Peyer's patch (tissue), 4 donors: ENCODE results near the gene LIPG.

ENCODE experiments used
- POLR2A ChIP-seq, 2 donors: fragments of 450-650 bp; IDR thresholded peaks; one replicate each; pipeline ENCODE4 v1.5.1; 2017; ENCODE audit warnings: antibody characterized with exemption in 2 of 2, mild to moderate bottlenecking in 2 of 2, moderate library complexity in 2 of 2
- TF ChIP-seq, protein P1 (sequence below), 6 experiments: fragments of 450-650 bp in 4 of 6; fragments of 200-600 bp in 2 of 6; sonication (generic) in 1 of 6; IDR thresholded peaks; one replicate each; pipeline ENCODE4 v1.5.1; 2017 to 2019; ENCODE audit warnings: antibody characterized with exemption in 6 of 6, mild to moderate bottlenecking in 3 of 6, moderate library complexity in 1 of 6

DNA sequence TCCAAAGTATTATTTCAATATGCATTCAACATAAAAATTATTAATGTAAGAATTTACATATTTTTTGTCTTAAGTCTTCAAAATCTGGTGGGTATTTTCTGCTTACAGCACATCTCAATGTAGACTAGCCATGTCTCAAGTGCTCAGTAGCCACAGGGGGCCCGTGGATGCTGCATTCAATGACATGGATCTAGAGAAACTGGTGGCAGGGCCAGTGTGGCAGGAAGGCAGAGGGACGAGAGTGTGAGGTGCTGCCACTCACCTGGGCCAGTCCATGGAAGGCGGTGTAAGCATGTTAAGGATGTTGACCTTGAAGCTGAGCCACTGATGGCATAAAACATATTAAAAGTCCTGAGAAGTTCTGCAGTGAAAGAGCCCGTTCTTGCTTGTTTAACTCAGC lies 6.2 kb upstream of the LIPG start:
- TF ChIP-seq, protein P1, sequence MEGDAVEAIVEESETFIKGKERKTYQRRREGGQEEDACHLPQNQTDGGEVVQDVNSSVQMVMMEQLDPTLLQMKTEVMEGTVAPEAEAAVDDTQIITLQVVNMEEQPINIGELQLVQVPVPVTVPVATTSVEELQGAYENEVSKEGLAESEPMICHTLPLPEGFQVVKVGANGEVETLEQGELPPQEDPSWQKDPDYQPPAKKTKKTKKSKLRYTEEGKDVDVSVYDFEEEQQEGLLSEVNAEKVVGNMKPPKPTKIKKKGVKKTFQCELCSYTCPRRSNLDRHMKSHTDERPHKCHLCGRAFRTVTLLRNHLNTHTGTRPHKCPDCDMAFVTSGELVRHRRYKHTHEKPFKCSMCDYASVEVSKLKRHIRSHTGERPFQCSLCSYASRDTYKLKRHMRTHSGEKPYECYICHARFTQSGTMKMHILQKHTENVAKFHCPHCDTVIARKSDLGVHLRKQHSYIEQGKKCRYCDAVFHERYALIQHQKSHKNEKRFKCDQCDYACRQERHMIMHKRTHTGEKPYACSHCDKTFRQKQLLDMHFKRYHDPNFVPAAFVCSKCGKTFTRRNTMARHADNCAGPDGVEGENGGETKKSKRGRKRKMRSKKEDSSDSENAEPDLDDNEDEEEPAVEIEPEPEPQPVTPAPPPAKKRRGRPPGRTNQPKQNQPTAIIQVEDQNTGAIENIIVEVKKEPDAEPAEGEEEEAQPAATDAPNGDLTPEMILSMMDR (IDR thresholded peaks at IDR 0.05): no peak
- no peak for TF ChIP-seq POLR2A (IDR thresholded peaks at IDR 0.05)
